Measurements from ENCODE around the gene GPR32.
"Not testable (repeated sequence)": the region's sequence is repeated elsewhere in the genome, so short reads cannot be mapped to it uniquely, and the experiment has no call there.

The GPR32 gene

DNA sequence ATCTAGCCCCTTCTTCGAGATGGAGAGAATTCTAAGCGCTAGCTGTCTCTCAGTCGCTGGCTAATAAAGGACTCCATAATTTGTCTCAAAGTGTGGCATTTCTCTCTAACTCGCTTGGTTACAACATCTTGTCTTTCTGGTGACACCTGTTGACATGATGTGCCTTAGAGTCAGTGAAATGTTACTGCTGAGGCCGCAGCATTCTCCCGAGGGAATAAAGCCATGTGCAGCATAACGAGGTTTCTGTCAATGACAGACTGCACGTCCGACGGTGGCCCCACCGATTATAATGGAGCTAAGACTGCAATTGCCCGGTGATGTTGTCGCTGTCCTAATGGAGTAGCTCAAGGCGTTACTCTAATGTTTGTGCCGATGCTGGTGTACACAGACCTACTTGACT, 20.3 kb upstream of the GPR32 start:
- H2BK12ac ChIP-seq (ENCODE audit: low read length), result peak overlapping the region; percentile 14
- H3K79me2 ChIP-seq (ENCODE audit: control insufficient read depth, insufficient read depth, low read length, poor library complexity), result no peaks in the 10 kb centered on the region
- peaks cover 6% of the 10 kb centered on the region for H3K79me1 ChIP-seq (ENCODE audit: low read length)
- no peak overlapping the region for H3K4me3 ChIP-seq (ENCODE audit: low read depth, low read length)
- peak in 1 of 2 donors; percentile 32 for DNase-seq
- H3K9me3 ChIP-seq (ENCODE audit: insufficient read depth, low read depth, low read length), result no peaks in the 10 kb centered on the region
- H3K4me2 ChIP-seq (ENCODE audit: low read length), result no peak overlapping the region
- H3K27ac ChIP-seq (ENCODE audit: low read depth, low read length), result no peak overlapping the region
- no peak overlapping the region for H2BK120ac ChIP-seq (ENCODE audit: insufficient read depth, low read length, poor library complexity)
- no peak overlapping the region for H2BK5ac ChIP-seq (ENCODE audit: low read depth, low read length, poor library complexity)
- no peak overlapping the region for H4K12ac ChIP-seq (ENCODE audit: low read depth, low read length)
- no CpG with 5 or more reads among the region's 15 CpGs for WGBS (ENCODE audit: extremely low coverage, insufficient coverage, insufficient read length)
- H4K8ac ChIP-seq (ENCODE audit: low read depth, low read length), result no peak overlapping the region
- H3K36me3 ChIP-seq (ENCODE audit: control insufficient read depth in 1 of 2, insufficient read depth in 2 of 2, low read length in 2 of 2), result no peaks in the 10 kb centered on the region
- H3K4me1 ChIP-seq (ENCODE audit: control insufficient read depth in 1 of 2, insufficient read depth in 2 of 2, low read length in 2 of 2), result peaks cover 0 to 3% of the 10 kb centered on the region in 2 experiments
- no peak overlapping the region for H3K14ac ChIP-seq (ENCODE audit: low read length)
- H3K18ac ChIP-seq (ENCODE audit: low read length), result no peak overlapping the region
- H3K23ac ChIP-seq (ENCODE audit: low read length), result no peak overlapping the region
- no peak overlapping the region for H3K9ac ChIP-seq (ENCODE audit: low read length)
- H2AK5ac ChIP-seq (ENCODE audit: low read length), result no peak overlapping the region
- H3K27me3 ChIP-seq (ENCODE audit: insufficient read depth, low read length), result no peaks in the 10 kb centered on the region
- peak overlapping the region; percentile 11 for H4K91ac ChIP-seq (ENCODE audit: low read depth, low read length)
- H3K4ac ChIP-seq (ENCODE audit: low read depth, low read length), result no peak overlapping the region
- H2AFZ ChIP-seq (ENCODE audit: insufficient read depth, low read length, poor library complexity), result no peak overlapping the region

DNA sequence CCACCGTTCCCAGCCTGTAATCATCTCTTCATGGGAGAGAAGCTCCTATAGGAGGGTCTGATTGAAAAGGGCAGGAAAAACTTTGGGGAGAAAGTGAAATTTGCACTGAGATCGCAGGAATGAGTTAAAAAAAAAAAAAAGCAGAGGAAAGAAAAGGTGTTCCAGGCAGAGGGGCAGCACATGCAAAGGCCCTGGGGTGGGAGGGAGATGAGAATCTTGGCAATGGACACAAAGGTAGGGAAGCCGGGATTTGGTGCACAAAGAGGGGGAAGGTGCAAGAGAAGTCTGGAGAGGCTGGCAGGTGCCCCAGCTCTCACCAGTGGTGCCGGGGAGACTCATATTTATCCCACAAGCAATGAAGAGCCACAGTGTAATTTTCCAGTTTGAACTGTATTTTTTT, 16.4 kb upstream of the GPR32 start:
- no peak for DNase-seq
- Histone ChIP-seq H3K4me3 (ENCODE audit: low read depth, low read length) (no peak overlapping the region), H3K27me3 (ENCODE audit: insufficient read depth, low read length) (no peaks in the 10 kb centered on the region), H4K91ac (ENCODE audit: low read depth, low read length) (peak overlapping the region; percentile 44), H3K23ac (ENCODE audit: low read length) (no peak overlapping the region), H3K14ac (ENCODE audit: low read length) (no peak overlapping the region), H2BK12ac (ENCODE audit: low read length) (no peak overlapping the region), H2AFZ (ENCODE audit: insufficient read depth, low read length, poor library complexity) (no peak overlapping the region), H3K79me2 (ENCODE audit: control insufficient read depth, insufficient read depth, low read length, poor library complexity) (no peaks in the 10 kb centered on the region), H4K12ac (ENCODE audit: low read depth, low read length) (no peak overlapping the region), H3K4me2 (ENCODE audit: low read length) (no peak overlapping the region), H3K18ac (ENCODE audit: low read length) (no peak overlapping the region), H4K8ac (ENCODE audit: low read depth, low read length) (no peak overlapping the region), H2BK5ac (ENCODE audit: low read depth, low read length, poor library complexity) (no peak overlapping the region), H3K4ac (ENCODE audit: low read depth, low read length) (no peak overlapping the region), H2BK120ac (ENCODE audit: insufficient read depth, low read length, poor library complexity) (no peak overlapping the region), H2AK5ac (ENCODE audit: low read length) (no peak overlapping the region), H3K79me1 (ENCODE audit: low read length) (peaks cover 5% of the 10 kb centered on the region), H3K9me3 (ENCODE audit: insufficient read depth, low read depth, low read length) (no peaks in the 10 kb centered on the region), H3K4me1 (ENCODE audit: control insufficient read depth in 1 of 2, insufficient read depth in 2 of 2, low read length in 2 of 2) (peaks cover 0 to 3% of the 10 kb centered on the region in 2 experiments), H3K36me3 (ENCODE audit: control insufficient read depth in 1 of 2, insufficient read depth in 2 of 2, low read length in 2 of 2) (no peaks in the 10 kb centered on the region), H3K27ac (ENCODE audit: low read depth, low read length) (no peak overlapping the region), H3K9ac (ENCODE audit: low read length) (no peak overlapping the region)
- no CpG with 5 or more reads among the region's 4 CpGs for WGBS (ENCODE audit: extremely low coverage, insufficient coverage, insufficient read length)

DNA sequence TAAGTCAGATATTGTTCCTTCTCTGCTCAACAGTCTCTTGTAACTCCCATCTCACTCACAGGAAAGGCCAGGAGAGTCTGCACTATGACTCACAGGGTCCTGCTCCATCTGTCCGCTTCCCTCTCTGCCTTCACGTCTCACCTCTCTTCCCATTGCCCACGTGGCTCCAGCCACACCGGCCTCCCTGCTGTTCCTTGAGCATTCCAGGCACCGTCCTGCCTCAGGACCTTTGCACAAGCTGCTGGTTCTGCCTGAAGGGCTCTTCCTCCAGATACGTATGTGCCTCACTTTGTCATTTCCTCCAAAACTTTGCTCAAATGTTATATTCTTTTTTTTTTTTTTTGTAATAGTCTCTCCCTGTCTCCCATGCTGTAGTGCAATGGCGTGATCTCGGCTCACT, 14.0 kb upstream of the GPR32 start:
- not testable (repeated sequence) for H4K91ac ChIP-seq (ENCODE audit: low read depth, low read length); H3K23ac ChIP-seq (ENCODE audit: low read length); H3K4me1 ChIP-seq (ENCODE audit: control insufficient read depth in 1 of 2, insufficient read depth in 2 of 2, low read length in 2 of 2); H3K4me3 ChIP-seq (ENCODE audit: low read depth, low read length); H3K9me3 ChIP-seq (ENCODE audit: insufficient read depth, low read depth, low read length); H2BK120ac ChIP-seq (ENCODE audit: insufficient read depth, low read length, poor library complexity); H3K4me2 ChIP-seq (ENCODE audit: low read length); H2AK5ac ChIP-seq (ENCODE audit: low read length); H3K27ac ChIP-seq (ENCODE audit: low read depth, low read length); H3K27me3 ChIP-seq (ENCODE audit: insufficient read depth, low read length); H3K18ac ChIP-seq (ENCODE audit: low read length); H3K14ac ChIP-seq (ENCODE audit: low read length); H2BK5ac ChIP-seq (ENCODE audit: low read depth, low read length, poor library complexity); H3K79me1 ChIP-seq (ENCODE audit: low read length); H3K36me3 ChIP-seq (ENCODE audit: control insufficient read depth in 1 of 2, insufficient read depth in 2 of 2, low read length in 2 of 2); H3K9ac ChIP-seq (ENCODE audit: low read length); H4K12ac ChIP-seq (ENCODE audit: low read depth, low read length); H2BK12ac ChIP-seq (ENCODE audit: low read length); H2AFZ ChIP-seq (ENCODE audit: insufficient read depth, low read length, poor library complexity); H3K79me2 ChIP-seq (ENCODE audit: control insufficient read depth, insufficient read depth, low read length, poor library complexity); H3K4ac ChIP-seq (ENCODE audit: low read depth, low read length); H4K8ac ChIP-seq (ENCODE audit: low read depth, low read length)
- peak; percentile 77 to 87 for DNase-seq
- WGBS (ENCODE audit: extremely low coverage, insufficient coverage, insufficient read length), result no CpG with 5 or more reads among the region's 8 CpGs

DNA sequence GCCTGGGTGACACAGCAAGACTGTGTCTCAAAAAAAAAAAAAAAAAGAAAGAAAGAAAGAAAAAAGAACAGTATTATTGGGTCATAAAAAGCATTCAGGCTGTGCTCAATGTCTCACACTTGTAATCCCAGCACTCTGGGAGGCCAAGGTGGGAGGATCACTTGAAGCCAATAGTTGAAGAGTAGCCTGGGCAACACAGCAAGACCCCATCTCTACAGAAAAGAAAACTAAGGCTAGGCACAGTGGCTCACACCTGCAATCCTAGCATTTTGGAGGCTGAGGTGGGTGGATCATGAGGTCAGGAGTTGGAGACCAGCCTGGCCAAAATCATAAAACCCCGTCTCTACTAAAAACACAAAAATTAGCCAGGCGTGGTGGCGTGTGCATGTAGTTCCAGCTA, 12.6 kb upstream of the GPR32 start:
- WGBS (ENCODE audit: extremely low coverage, insufficient coverage, insufficient read length), result no CpG with 5 or more reads among the region's 3 CpGs
- DNase-seq; H2AFZ ChIP-seq (ENCODE audit: insufficient read depth, low read length, poor library complexity); H3K4me2 ChIP-seq (ENCODE audit: low read length); H3K36me3 ChIP-seq (ENCODE audit: control insufficient read depth in 1 of 2, insufficient read depth in 2 of 2, low read length in 2 of 2); H3K4me1 ChIP-seq (ENCODE audit: control insufficient read depth in 1 of 2, insufficient read depth in 2 of 2, low read length in 2 of 2); H3K14ac ChIP-seq (ENCODE audit: low read length); H4K91ac ChIP-seq (ENCODE audit: low read depth, low read length); H3K79me1 ChIP-seq (ENCODE audit: low read length); H2BK12ac ChIP-seq (ENCODE audit: low read length); H3K9ac ChIP-seq (ENCODE audit: low read length); H4K8ac ChIP-seq (ENCODE audit: low read depth, low read length); H2AK5ac ChIP-seq (ENCODE audit: low read length); H4K12ac ChIP-seq (ENCODE audit: low read depth, low read length); H3K18ac ChIP-seq (ENCODE audit: low read length); H3K9me3 ChIP-seq (ENCODE audit: insufficient read depth, low read depth, low read length); H3K4me3 ChIP-seq (ENCODE audit: low read depth, low read length); H3K4ac ChIP-seq (ENCODE audit: low read depth, low read length); H2BK5ac ChIP-seq (ENCODE audit: low read depth, low read length, poor library complexity); H3K23ac ChIP-seq (ENCODE audit: low read length); H3K79me2 ChIP-seq (ENCODE audit: control insufficient read depth, insufficient read depth, low read length, poor library complexity); H3K27ac ChIP-seq (ENCODE audit: low read depth, low read length); H2BK120ac ChIP-seq (ENCODE audit: insufficient read depth, low read length, poor library complexity); H3K27me3 ChIP-seq (ENCODE audit: insufficient read depth, low read length): not testable (repeated sequence)

All from trophoblast cell (in vitro differentiated cells and primary cell).